Caco-2 (cell line): ENCODE results near the gene ENC1. TPM values are rescaled to one million over a fixed set of nuclear protein-coding genes. Genes with fewer than 3 reads are reported as not detected.

Experiments
- BruUV-seq: library from RNA; stranded (reverse); fragments of 400-500 nt; replicated peaks from 2 replicates; lab custom pipeline; 2021; lab: Mats Ljungman, UMichigan
- CTCF ChIA-PET: fragments of 300-600 bp; sonication (Branson Sonifier 250); formaldehyde crosslinking; loops from one replicate; lab custom pipeline; 2022; ENCODE audit warnings: antibody characterized with exemption; lab: Charles Lee
- POLR2A ChIA-PET: fragments of 300-600 bp; sonication (Branson Sonifier 250); formaldehyde crosslinking; loops from one replicate; lab custom pipeline; 2022; ENCODE audit warnings: antibody characterized with exemption; lab: Charles Lee
- DNase-seq, 2 experiments: peaks; one replicate each; pipeline versions ENCODE4 v3.0.0 to v3.0.0-alpha.2; 2020 to 2022
- H3K27me3 ChIP-seq: replicated peaks from 2 replicates; pipeline ENCODE4 v1.6.0; 2011; ENCODE audit warnings: low read length; ENCODE audit not compliant: control insufficient read depth, insufficient read depth
- H3K36me3 ChIP-seq: 2 replicates; pipeline ENCODE4 v1.5.1; 2011; ENCODE audit warnings: low read length; ENCODE audit not compliant: control insufficient read depth, insufficient read depth
- H3K4me1 ChIP-seq: fragments of 250-450 bp; sonication (Bioruptor Pico); 2 replicates; pipeline ENCODE4 v1.5.1; 2020; ENCODE audit warnings: mild to moderate bottlenecking
- H3K4me3 ChIP-seq: 2 replicates; pipeline ENCODE4 v1.5.1; 2011; ENCODE audit warnings: low read depth, mild to moderate bottlenecking, control low read depth, low read length
- H3K9me3 ChIP-seq: fragments of 250-450 bp; sonication (Bioruptor Pico); 2 replicates; pipeline ENCODE4 v1.5.1; 2020; ENCODE audit warnings: mild to moderate bottlenecking, moderate library complexity
- H3K27ac Mint-ChIP-seq: one replicate; pipeline ENCODE4 v1.8.0; 2022; ENCODE audit warnings: mixed read lengths; ENCODE audit not compliant: unreplicated experiment
- H3K27me3 Mint-ChIP-seq: one replicate; pipeline ENCODE4 v1.8.0; 2022; ENCODE audit warnings: mixed read lengths; ENCODE audit not compliant: insufficient read depth, unreplicated experiment
- H3K36me3 Mint-ChIP-seq: one replicate; pipeline ENCODE4 v1.8.0; 2022; ENCODE audit warnings: mild to moderate bottlenecking, mixed read lengths; ENCODE audit not compliant: insufficient read depth, unreplicated experiment
- H3K4me1 Mint-ChIP-seq: one replicate; pipeline ENCODE4 v1.8.0; 2022; ENCODE audit warnings: low read depth, mixed read lengths; ENCODE audit not compliant: unreplicated experiment
- H3K4me3 Mint-ChIP-seq: one replicate; pipeline ENCODE4 v1.8.0; 2022; ENCODE audit warnings: mild to moderate bottlenecking, moderate library complexity, mixed read lengths; ENCODE audit not compliant: unreplicated experiment
- H3K9me3 Mint-ChIP-seq: one replicate; pipeline ENCODE4 v1.8.0; 2022; ENCODE audit warnings: mixed read lengths; ENCODE audit not compliant: unreplicated experiment
- intact Hi-C: fragments of 100-400 bp; cut with micrococcal nuclease; formaldehyde crosslinking; loops from one replicate; pipeline ENCODE4 v1.10.0; 2022; ENCODE audit not compliant: unreplicated experiment
- total RNA-seq: library from RNA; stranded (reverse); gene quantifications from 2 replicates; pipeline ENCODE4 v1.2.3, GENCODE V29; 2022
- TF ChIP-seq, protein P1 (sequence below), 2 experiments: fragments of 200-600 bp in 1 of 2; IDR thresholded peaks; 1 replicate in 1 of 2; 2 replicates in 1 of 2; pipeline versions ENCODE4 v1.5.1 to v1.8.0; 2011 to 2022; ENCODE audit warnings: antibody characterized with exemption in 1 of 2, control low read depth in 1 of 2, inconsistent platforms in 1 of 2, low read depth in 1 of 2, low read length in 1 of 2, mild to moderate bottlenecking in 1 of 2, moderate library complexity in 1 of 2; ENCODE audit not compliant: insufficient read depth in 1 of 2, severe bottlenecking in 1 of 2, unreplicated experiment in 1 of 2

The ENC1 gene
- total RNA-seq, 1 experiment from 2014 or later, result 92.7 TPM

DNA sequence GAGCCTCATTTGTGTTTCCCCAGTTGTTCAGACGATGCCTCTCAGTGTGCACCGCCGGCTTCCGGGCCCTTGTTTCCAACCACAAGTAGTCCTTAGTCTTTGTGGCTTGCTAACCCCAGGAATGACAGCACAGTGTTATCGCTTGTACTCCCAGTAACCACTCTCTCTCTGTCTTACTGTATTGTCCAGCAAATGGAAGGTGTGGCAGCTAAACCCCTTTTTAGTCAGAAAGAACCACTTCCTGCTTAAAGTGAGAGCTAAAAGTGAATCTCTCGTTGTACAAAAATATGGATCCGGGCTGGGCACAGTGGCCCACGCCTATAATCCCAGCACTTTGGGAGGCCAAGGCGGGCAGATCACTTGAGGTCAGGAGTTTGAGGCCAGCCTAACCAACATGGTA, 61.3 kb downstream of the ENC1 start:
- Mint-ChIP-seq H3K9me3 (peaks cover 10% of the 10 kb centered on the region), H3K4me3 (no peak overlapping the region), H3K4me1 (peaks cover 30% of the 10 kb centered on the region), H3K36me3 (peaks cover 15% of the 10 kb centered on the region), H3K27me3 (no peaks in the 10 kb centered on the region), H3K27ac (peak overlapping the region; percentile 97)
- ChIA-PET CTCF (no interaction called here), POLR2A (no interaction called here)
- BruUV-seq, result no TSS peak
- intact Hi-C loops, result no loop called here
- Histone ChIP-seq H3K27me3 (no peaks in the 10 kb centered on the region), H3K4me1 (peaks cover 66% of the 10 kb centered on the region), H3K9me3 (no peaks in the 10 kb centered on the region), H3K4me3 (no peak overlapping the region), H3K36me3 (no peaks in the 10 kb centered on the region)
- TF ChIP-seq, protein P1, sequence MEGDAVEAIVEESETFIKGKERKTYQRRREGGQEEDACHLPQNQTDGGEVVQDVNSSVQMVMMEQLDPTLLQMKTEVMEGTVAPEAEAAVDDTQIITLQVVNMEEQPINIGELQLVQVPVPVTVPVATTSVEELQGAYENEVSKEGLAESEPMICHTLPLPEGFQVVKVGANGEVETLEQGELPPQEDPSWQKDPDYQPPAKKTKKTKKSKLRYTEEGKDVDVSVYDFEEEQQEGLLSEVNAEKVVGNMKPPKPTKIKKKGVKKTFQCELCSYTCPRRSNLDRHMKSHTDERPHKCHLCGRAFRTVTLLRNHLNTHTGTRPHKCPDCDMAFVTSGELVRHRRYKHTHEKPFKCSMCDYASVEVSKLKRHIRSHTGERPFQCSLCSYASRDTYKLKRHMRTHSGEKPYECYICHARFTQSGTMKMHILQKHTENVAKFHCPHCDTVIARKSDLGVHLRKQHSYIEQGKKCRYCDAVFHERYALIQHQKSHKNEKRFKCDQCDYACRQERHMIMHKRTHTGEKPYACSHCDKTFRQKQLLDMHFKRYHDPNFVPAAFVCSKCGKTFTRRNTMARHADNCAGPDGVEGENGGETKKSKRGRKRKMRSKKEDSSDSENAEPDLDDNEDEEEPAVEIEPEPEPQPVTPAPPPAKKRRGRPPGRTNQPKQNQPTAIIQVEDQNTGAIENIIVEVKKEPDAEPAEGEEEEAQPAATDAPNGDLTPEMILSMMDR (IDR thresholded peaks at IDR 0.05; ENCODE audit: insufficient read depth in 1 of 2, low read depth in 1 of 2, low read length in 1 of 2, severe bottlenecking in 1 of 2, unreplicated experiment in 1 of 2), result no peak
- DNase-seq, result no peak

DNA sequence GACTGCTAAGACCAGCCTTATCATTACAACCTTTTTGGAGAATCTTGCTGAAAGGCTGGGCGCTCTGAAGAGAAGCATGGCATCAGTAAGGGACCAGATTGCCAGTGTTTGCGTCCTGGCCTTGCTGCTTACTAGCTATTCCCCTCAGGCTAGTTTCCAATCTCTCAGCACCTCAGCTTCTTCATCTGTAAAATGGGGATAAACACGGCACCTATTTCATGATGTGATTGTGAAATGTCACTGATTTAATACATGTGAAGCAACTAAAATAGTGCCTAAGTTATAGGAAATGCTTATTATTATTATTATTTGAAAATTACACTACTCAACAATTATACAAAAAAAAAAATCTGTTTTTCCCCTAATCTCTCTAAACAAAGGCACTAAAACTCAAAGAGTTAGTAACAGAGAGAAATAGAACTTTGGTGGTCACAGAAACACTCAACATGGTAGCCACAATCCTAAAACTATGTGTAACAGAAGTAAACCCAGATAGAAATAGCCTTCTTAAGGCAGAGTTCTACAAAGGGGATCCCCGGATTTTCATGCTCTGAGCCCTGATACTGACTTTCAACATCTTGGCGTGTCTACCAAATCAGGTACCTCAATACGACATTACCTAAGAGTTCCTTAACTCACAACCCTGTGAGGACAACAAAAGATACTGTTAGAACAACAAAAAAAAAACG, 62.0 kb downstream of the ENC1 start:
- CTCF ChIA-PET, result no interaction called here
- intact Hi-C loops, result no loop called here
- peak overlapping the region; percentile 97 for H3K27ac Mint-ChIP-seq

More for the DNA sequence above, 62.0 kb downstream of the ENC1 start:
- Mint-ChIP-seq H3K4me3 (no peak overlapping the region), H3K4me1 (peaks cover 30% of the 10 kb centered on the region), H3K27me3 (no peaks in the 10 kb centered on the region), H3K36me3 (peaks cover 15% of the 10 kb centered on the region), H3K9me3 (peaks cover 10% of the 10 kb centered on the region)
- POLR2A ChIA-PET, result no interaction called here
- Histone ChIP-seq H3K27me3 (no peaks in the 10 kb centered on the region), H3K4me3 (no peak overlapping the region), H3K4me1 (peaks cover 60% of the 10 kb centered on the region), H3K9me3 (no peaks in the 10 kb centered on the region), H3K36me3 (no peaks in the 10 kb centered on the region)
- no peak for DNase-seq
- TF ChIP-seq, protein P1 (IDR thresholded peaks at IDR 0.05; ENCODE audit: insufficient read depth in 1 of 2, low read depth in 1 of 2, low read length in 1 of 2, severe bottlenecking in 1 of 2, unreplicated experiment in 1 of 2), result no peak
- no TSS peak for BruUV-seq

Other genes starting within 250 kb of the ENC1 start
- 217 and 230 TPM in 2 replicates for gene HEXB, start 44.5 kb upstream of the ENC1 start, total RNA-seq
- gene GFM2, start 126.4 kb upstream of the ENC1 start, total RNA-seq, result 43.6 and 46.5 TPM in 2 replicates
- 190 and 202 TPM in 2 replicates for gene NSA2, start 126.5 kb upstream of the ENC1 start, total RNA-seq
- gene FAM169A, start 225.7 kb upstream of the ENC1 start, total RNA-seq, result 13.9 and 14.4 TPM in 2 replicates